ENCODE measurements around the gene SNRNP48.
A peak's percentile ranks its signal among the peaks of the same experiment; 100 is the strongest.

SNRNP48 gene, protein sequence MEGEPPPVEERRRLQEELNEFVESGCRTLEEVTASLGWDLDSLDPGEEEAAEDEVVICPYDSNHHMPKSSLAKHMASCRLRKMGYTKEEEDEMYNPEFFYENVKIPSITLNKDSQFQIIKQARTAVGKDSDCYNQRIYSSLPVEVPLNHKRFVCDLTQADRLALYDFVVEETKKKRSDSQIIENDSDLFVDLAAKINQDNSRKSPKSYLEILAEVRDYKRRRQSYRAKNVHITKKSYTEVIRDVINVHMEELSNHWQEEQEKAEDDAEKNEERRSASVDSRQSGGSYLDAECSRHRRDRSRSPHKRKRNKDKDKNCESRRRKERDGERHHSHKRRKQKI

GRCh38 chr6:7589949-7590917 lies at the start of gene SNRNP48:
Gene SNRNP48 (plus strand): TSS chr6:7590198. CDS start chr6:7590258, 60 bp downstream.
- DNase-seq (ENCODE audit: low spot score): peak; percentile 95

- no peak for DNase-seq (ENCODE audit: low spot score)
Observed at GRCh38 chr6:7540595-7540994, 49.4 kb upstream of the SNRNP48 start.

- no peak for DNase-seq (ENCODE audit: low spot score)
Observed at GRCh38 chr6:7541175-7542064, 48.6 kb upstream of the SNRNP48 start, which contains the start of gene DSP. Gene DSP (plus strand): TSS chr6:7541671. CDS start chr6:7541916, 245 bp downstream.

DNA sequence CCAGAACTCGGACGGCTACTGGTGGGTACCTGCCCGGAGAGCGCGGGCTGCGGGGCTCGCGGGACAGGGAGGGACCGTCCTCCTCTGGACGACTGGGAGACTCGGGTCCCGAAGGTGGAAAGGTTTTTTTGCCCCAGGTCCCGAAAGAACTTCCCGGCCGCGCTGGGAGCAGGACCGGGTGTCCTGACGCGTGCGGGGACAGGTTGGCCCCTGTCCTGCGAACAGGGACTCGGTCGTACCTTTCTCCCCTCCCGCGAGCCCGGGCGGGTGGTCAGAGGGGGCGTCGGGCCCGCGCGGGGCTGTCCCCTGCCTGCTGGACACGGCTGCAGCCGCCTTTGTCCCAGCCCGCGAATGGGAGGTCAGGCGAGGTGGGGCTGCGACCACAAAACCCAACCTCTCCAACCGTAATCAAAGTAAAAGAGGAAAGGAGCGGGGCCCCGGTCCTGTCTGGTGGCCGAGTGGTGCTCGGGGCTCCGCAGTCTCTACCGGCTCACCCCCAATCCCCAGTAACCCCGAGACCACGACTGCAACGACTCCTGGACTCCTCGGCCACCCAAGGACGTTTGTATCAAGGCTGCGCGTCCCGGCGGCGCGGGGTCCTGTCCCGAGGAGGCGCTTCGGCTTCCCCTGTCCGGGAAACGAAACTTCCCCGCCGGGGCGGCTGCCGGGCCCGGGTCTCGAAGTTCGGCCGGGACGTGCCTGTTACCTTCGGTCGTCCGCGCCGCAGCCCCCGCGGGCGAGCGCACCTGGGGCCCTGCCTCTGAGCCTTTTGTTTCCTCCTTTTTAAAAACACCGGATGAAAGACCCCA lies 47.7 kb upstream of the SNRNP48 start:
- DNase-seq (ENCODE audit: low spot score): peak; percentile 22

DNA sequence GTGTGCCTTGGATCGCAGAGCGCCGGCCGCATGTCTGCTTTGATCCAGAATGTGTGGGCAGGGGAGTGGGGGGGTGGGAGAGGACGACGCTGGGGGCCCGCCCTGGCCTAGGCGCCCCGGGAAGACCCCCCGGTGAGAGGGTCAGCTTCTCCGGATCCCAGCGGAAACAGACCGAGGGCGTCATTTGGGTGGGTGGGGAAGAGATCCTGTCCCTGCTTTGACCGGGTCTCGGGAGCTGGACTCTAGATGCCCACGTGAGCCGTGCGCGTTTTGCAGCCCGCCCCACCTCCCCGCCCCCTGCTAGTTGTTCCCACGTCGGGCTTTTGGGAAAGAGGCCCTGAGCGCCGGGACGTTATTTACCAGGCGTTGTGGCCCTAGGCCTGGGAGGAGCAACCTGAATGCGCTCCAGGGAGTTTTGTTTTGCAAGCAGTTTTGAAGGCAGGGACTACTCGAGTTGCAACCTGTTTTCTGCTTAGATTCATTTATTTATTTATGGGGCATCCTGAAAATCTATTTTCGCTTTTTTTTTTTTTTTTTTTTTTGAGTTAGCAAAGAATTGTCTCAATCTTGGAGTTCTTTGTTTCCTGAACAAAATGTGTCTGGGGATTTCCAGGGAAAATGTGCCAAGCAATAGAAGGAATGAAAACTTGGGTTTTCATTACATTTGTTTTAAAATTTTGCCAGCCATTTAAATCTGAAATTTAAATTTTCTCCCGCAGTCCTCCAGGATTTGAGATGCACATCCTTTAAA lies 46.9 kb upstream of the SNRNP48 start:
- DNase-seq (ENCODE audit: low spot score): no peak

DNA sequence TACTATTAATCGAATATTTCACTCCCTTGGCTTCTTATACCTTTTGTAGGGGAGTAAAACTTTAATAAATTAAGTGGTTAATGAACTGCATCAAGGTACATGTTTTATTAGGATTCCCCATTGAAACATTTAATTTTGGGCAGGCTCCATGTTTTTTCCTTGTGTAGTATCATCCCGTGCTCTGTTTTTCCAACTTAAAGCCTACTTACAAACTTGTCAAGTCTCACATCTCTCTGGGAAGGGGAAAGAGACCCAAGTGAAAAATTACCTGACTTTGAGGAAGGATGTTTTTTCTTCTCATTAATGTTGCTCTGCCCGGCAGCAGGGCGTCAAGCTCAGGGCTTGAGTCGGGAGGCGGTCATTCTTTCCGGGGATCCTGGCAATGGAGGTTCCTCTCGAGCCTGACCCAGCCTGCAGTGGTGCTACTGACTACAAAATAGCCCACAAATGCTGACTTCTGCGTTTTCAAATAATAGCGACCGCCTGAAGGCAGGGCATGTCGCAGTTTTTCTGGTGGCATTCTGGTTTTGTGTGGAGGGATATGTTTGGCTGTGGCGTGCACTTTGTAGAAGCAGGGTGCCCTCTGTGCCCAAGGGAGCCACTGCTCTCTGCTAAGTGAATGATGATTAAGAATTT lies 46.1 kb upstream of the SNRNP48 start:
- no peak for DNase-seq (ENCODE audit: low spot score)

GRCh38 chr6:7544597-7544996 lies 45.4 kb upstream of the SNRNP48 start:
- DNase-seq (ENCODE audit: low spot score): no peak

DNA sequence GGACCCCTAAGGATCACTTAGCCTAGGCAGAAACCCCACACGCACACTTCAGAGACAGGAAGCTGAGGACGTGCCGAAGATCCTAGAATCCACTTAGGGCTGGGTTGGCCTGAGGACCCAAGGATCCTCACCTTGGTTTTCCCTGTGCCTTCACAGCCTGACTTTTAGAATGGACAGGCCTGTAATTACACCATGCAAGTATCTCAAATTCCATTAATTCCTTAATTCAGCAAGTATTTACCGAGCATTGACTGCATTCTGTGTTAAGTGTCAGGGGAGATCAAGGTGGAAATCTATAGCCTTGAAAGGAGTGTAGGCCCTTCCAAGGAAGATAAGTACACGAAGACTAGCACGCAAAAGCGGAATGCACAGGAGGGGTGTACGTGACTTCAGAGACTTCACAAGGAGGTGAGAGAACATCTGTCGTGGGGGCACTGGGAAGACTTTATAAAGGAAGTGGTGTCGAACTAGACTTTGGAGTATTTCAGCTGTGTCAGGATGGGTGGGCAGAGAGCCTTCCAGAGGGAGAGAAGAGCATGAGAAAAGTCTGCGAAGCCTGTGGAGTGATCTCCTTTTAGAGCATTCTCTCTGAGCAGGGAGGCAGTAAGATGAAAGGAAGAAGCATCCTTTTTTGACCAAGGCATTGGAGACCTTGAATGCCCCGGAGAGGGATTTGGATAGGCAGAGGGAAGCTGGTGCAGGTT lies 44.5 kb upstream of the SNRNP48 start:
- DNase-seq (ENCODE audit: low spot score): no peak

- no peak for DNase-seq (ENCODE audit: low spot score)
Observed at GRCh38 chr6:7546020-7546369, 44.0 kb upstream of the SNRNP48 start.

DNA sequence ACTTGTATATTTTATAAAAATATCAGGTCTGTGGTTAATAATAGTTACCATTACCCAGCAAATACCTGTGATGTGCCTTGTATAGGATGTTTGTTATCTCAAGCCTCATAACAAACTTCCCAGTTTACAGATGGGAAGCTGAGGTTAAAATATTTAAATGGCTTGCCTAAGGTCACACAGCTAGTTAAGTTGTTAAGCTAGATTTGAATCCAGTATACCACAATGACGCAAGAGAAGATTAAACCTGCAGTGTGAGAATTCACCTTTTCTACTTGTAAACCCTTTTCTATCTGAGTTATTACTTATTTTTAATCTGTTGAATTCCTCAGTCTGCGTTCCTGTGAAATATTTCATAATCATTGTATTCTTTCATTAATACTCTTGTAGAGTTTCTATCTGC lies 43.6 kb upstream of the SNRNP48 start:
- DNase-seq (ENCODE audit: low spot score): no peak

- DNase-seq (ENCODE audit: low spot score): no peak
Observed at GRCh38 chr6:7546896-7547295, 43.1 kb upstream of the SNRNP48 start.

- DNase-seq (ENCODE audit: low spot score): no peak
Observed at GRCh38 chr6:7547315-7547714, 42.7 kb upstream of the SNRNP48 start.

GRCh38 chr6:7550433-7550801 lies 39.6 kb upstream of the SNRNP48 start:
- no peak for DNase-seq (ENCODE audit: low spot score)

GRCh38 chr6:7554533-7555275 lies 35.3 kb upstream of the SNRNP48 start:
- DNase-seq (ENCODE audit: low spot score): no peak

DNA sequence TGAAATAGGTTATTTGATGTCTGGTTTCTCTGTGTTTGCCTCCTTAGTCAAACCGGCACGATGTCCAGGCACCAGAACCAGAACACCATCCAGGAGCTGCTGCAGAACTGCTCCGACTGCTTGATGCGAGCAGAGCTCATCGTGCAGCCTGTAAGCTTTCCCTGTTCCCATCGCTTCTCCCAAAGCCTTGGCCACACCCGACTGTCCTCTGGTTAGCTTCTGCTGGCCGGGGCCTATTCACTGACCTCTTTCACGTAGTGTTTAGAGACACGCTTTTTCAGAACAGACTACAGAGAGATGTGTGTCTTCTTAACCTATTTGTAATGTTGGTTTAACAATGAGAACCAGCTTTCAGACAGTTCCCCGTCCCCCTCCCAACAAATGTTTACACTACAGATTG lies 34.3 kb upstream of the SNRNP48 start:
- DNase-seq (ENCODE audit: low spot score): no peak

DNA sequence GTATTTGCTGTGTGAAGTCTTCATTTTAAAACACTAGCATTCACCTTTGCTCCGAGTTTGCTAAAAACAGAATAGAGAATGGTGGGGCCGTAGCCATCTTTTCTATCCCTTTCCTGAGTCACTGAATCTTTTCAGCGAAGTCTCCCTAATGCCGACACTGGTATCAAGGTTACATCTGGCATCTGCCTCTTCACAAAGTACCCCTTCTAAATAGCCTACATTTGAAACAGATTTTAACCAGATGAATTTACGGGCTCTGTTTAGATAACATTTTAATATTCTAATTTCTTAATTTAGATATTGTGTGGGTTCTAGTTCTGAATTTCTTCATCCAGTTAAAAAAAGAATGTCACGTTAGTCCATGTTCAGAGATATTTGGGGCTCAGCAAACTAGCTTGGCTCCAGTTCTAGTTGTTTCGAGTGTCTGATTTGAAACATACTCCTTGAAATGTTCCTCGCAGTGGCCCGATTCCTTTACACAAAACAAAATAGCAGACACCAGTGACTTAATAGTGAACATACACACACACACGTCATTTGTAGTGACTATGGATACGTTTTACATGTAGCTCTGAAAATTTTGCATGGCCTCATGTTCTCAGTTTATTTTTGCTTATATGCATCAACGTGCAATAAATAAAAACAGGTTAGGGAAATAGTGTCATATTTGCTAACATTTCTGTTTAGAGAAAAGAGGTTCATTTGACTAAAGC lies 33.4 kb upstream of the SNRNP48 start:
- no peak for DNase-seq (ENCODE audit: low spot score)

DNA sequence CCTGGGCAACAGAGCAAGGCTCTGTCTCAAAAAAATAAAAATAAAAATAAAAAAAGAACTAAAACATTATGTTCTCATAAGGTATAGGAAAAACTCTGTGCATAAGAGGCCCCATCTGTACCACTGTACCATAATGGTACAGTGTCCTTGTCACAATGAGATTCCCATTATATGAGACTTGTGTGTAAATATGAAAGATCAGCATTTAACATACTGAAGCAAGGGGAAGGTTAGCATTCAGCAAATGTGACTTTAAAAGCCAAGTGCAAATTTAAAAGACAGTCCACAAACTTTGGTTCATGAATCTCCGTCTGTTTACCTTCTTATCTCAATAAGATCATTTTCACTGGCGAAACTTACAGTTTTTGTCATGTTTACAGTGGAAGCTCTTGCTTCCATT lies 32.3 kb upstream of the SNRNP48 start:
- DNase-seq (ENCODE audit: low spot score): no peak

DNA sequence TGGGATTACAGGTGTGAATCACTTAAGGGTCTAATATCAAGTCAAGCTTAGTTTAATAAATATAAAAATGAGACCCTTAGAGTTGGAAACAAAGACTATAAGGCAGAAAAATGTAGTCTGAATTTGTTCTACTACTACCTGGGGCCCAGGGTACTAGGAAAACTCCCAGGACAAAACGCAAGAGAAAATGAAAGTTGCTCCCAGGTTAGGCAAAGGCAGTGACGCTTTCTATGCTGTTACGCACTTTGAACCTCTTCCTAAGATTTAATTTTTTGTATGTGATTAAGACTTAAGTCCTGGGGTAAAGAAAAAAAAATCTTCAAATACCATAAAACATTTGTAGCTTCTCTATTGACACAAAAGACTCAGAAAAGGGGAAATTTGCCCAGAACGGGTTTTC lies 31.2 kb upstream of the SNRNP48 start:
- no peak for DNase-seq (ENCODE audit: low spot score)
